Superior temporal gyrus (tissue), 1 donor: ENCODE data around the gene GBP7.

ENCODE experiments used
- DNase-seq: peaks from one replicate; pipeline ENCODE4 v3.0.0-alpha.2; 2016; ENCODE audit errors: extremely low spot score

GBP7 gene

DNA sequence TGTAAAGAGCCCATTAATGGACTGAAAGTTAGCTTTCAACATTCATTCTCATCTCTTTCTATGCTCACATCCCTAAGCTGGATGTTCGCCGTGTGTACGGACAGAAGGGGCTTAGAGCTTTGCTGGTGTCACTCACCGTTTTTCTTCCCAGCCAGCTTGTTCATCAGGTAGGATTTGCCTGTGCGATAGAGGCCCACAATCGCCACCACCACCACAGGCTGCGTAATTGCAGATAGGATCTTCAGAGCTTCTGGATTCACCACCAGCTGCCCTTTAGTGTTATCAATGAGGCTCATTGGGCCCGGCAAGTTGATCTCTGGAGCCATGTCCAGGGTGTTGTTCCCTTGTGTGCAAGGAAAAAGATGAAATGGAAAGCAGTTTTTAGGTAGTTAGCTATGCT is 54.2 kb downstream of the GBP7 start:
- DNase-seq: no peak

DNA sequence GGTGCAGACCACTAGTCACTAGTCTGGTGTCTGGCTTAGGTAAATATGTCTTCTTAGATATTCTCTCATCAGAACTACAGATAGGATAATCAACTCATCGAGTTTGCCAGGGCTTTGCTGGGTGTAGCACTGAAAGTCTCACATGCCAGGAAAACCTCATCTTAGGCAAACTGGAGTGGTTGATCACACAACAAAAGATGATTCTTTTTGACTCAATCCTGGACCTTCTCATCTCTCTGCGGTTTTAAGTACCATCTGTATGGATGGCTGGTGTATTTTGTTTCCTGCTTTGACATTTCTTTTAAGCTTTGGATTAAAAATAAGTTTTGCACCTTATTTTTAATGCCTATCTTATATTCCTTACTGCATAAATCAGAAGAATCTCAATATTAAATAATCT is 61.1 kb downstream of the GBP7 start:
- no peak for DNase-seq

DNA sequence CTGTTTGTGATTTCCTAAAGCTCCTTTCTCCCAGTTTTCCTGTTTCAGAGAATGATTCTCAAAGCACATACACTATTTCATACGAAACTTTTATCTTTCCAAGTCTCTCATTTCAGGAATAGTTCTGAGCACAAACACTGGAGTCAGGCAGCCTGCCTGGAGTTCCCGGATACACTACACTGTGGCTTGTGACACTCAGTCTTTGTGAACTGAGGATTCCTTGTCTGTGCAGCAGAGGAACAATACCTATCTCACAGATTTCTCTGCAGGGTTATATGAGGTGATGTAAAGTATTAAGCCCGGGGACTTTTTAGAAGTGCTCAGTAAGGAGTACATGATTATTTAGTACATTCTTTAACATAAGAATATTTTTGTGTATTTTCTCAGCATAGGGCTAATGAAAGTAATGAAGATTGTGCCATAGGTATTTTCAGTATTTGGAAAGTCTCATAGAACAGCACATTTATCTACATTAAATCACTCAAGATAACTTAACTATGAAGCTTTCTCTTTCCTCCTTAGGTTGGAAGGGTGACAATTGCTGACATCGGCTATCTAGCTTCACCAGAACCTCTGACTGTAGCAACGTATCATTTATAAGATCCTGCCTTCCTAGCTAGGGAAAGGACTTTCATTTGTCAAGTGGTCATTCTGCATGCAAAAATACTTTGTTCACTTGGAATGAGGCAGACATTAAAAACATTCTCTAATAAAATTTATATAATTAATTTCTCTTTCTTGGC is 62.8 kb downstream of the GBP7 start:
- peak; percentile 40 for DNase-seq

- no peak for DNase-seq
Measured at GRCh38 chr1:89104687-89105086, 71.1 kb downstream of the GBP7 start.

DNA sequence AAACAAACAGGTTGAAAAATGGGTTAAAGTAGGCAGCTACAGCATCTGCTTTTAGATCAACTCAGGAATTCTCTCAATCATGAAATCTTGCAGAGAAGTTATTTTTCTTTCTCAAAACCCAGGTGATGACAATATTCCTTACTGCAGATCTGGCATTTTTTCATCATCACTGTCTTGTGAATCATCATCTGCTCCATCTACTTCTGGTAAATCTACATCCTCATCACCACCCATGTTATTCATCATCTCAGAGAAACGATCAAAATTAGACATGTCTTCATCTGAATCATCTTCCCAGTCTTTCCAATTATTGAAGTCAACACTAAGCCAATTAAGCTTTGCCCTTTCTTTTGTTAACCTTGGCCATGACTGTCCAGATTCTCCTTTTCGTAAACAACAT is 71.7 kb downstream of the GBP7 start:
- DNase-seq: no peak

- no peak for DNase-seq
Measured at GRCh38 chr1:89102021-89102420, 73.8 kb downstream of the GBP7 start.

GRCh38 chr1:89100412-89100811 is 75.4 kb downstream of the GBP7 start:
- no peak for DNase-seq

DNA sequence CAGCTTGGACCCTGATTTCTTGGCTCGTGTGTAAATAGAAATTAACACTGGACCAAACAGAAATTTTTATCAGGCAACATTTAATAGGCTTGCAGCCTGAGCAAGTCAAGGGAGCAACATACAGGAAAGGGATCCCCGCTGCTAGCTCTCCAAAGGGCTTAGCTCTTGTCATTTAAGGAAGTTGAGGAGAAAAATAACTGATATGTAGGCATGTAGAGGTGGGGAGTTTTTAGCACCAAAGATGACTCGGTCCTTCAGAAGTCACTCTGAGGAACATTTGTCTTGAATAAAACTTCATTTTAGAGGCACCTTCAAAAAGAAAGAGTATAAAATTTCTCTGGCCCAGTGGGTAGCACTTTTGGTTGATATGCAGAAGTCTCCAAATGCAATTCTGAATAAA is 76.9 kb downstream of the GBP7 start:
- DNase-seq: no peak

GRCh38 chr1:89095737-89096136 is 80.1 kb downstream of the GBP7 start:
- DNase-seq: no peak

GRCh38 chr1:89089962-89090361 is 85.8 kb downstream of the GBP7 start:
- DNase-seq: no peak

GRCh38 chr1:89088572-89088971 is 87.2 kb downstream of the GBP7 start:
- DNase-seq: no peak

DNA sequence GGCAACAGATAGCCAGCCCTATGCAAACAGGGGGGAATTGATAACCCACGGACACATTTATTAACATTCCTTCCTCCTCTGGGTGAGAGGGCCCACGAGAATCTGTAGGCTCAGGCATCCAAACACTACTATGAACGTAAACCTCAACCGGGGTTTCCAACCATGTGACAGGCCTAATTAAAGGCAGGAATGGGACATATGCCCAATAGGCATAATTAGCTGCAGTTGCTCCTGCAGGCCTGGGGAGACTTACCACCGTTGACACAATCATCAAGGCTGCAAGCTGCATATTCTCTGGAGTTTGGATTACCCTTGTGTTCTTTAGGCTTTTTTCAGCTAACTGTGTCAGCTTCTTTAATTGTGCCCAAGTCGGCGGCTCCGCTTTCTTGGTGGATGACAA is 88.6 kb downstream of the GBP7 start:
- no peak for DNase-seq

DNA sequence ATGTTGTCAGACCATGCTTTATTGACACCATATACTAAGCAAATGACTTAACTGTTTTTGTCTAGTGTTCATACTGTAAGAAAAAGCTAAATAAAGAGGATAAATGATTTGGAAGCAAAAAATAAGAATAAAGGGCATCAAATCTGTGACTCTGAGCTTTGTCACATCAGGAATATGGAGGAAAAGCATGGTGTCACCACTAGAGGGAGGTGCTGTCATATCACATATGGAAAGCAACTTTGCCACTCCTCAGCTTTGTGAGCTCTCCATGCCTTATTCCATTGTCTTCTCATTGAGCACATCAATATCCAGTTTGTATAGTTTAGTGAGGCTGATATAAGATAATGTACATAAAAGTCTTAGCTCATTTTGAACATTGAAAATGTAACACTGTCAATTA is 90.0 kb downstream of the GBP7 start:
- peak; percentile 80 for DNase-seq
